Measurements from ENCODE around the gene PET117. TPM values are rescaled to one million over a fixed set of nuclear protein-coding genes. Genes with fewer than 3 reads are reported as not detected.
"Not testable (repeated sequence)": the region's sequence is repeated elsewhere in the genome, so short reads cannot be mapped to it uniquely, and the experiment has no call there.

PET117 gene
- 17.8 and 18.7 TPM in 2 replicates for total RNA-seq
- long read RNA-seq, transcript PET117-201 (2 exons, 1,141 nt) = major isoform, 18 of 18 reads
- long read RNA-seq, partial matches to known transcripts = 0 of 18 reads
- long read RNA-seq, other reads (novel, unspliced or antisense) = 0 of 18 reads

GRCh38 chr20:18137412-18138265, at the start of gene PET117, which contains the start of gene KAT14:
Gene PET117, plus strand, starts transcription at chr20:18137863. Its CDS starts 93 bp downstream, at chr20:18137956.
Gene KAT14, plus strand, starts transcription at chr20:18137863. Its CDS starts 4,798 bp downstream, at chr20:18142661.
- H3K27ac Mint-ChIP-seq (ENCODE audit: unreplicated experiment) = peak within 1 kb of the TSS; percentile 62
- H3K9me3 Mint-ChIP-seq = no peaks in the 10 kb centered on the region
- H3K4me3 Mint-ChIP-seq = peak within 1 kb of the TSS; percentile 86
- DNase-seq (ENCODE audit: low read depth, low spot score) = peak; percentile 89
- peaks cover 12% of the 10 kb centered on the region for H3K27me3 Mint-ChIP-seq (ENCODE audit: low read depth)
- no peak for TF ChIP-seq CTCF (conservative IDR thresholded peaks at IDR 0.05)
- peaks cover 2% of the 10 kb centered on the region for H3K36me3 Mint-ChIP-seq (ENCODE audit: low read depth)
- H3K4me1 Mint-ChIP-seq = peaks cover 25% of the 10 kb centered on the region

- peaks cover 11% of the 10 kb centered on the region for H3K27me3 Mint-ChIP-seq (ENCODE audit: low read depth)
- H3K36me3 Mint-ChIP-seq (ENCODE audit: low read depth); DNase-seq (ENCODE audit: low read depth, low spot score); H3K27ac Mint-ChIP-seq (ENCODE audit: unreplicated experiment); H3K4me3 Mint-ChIP-seq; H3K9me3 Mint-ChIP-seq; H3K4me1 Mint-ChIP-seq: not testable (repeated sequence)
These were observed 49.4 kb upstream of the PET117 start for GRCh38 chr20:18088298-18088697.

- not testable (repeated sequence) for H3K9me3 Mint-ChIP-seq; H3K4me3 Mint-ChIP-seq; H3K36me3 Mint-ChIP-seq (ENCODE audit: low read depth); H3K27ac Mint-ChIP-seq (ENCODE audit: unreplicated experiment); DNase-seq (ENCODE audit: low read depth, low spot score); H3K4me1 Mint-ChIP-seq
- peaks cover 11% of the 10 kb centered on the region for H3K27me3 Mint-ChIP-seq (ENCODE audit: low read depth)
These were observed 48.8 kb upstream of the PET117 start for GRCh38 chr20:18088841-18089240.

- no peaks in the 10 kb centered on the region for H3K9me3 Mint-ChIP-seq
- no peak for DNase-seq (ENCODE audit: low read depth, low spot score)
- H3K36me3 Mint-ChIP-seq (ENCODE audit: low read depth) = no peaks in the 10 kb centered on the region
- peaks cover 7% of the 10 kb centered on the region for H3K27me3 Mint-ChIP-seq (ENCODE audit: low read depth)
- no peaks in the 10 kb centered on the region for H3K4me1 Mint-ChIP-seq
- no peak overlapping the region for H3K27ac Mint-ChIP-seq (ENCODE audit: unreplicated experiment)
- no peak overlapping the region for H3K4me3 Mint-ChIP-seq
- TF ChIP-seq CTCF (conservative IDR thresholded peaks at IDR 0.05) = no peak
These were observed 47.6 kb upstream of the PET117 start for GRCh38 chr20:18090044-18090443.

DNA sequence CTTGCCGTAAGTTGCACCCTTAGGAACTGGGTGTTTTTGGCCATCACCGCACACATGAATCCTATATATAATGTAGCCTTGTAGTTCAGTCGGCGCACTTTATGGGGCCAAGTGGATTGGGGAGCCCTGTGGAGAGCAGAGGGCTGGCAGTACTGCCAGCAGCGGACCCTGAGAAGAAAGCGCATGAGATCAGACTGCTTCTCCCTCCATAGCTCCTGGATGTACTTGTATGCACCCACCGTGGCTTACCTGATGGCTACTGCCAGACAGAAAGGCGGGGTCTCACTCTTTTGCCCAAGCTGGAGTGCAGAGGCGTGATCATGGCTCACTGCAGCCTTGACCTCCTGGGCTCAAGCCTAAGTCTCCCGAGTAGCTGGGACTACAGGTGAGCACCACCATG, 47.2 kb upstream of the PET117 start:
- no peaks in the 10 kb centered on the region for H3K36me3 Mint-ChIP-seq (ENCODE audit: low read depth)
- no peaks in the 10 kb centered on the region for H3K4me1 Mint-ChIP-seq
- H3K27me3 Mint-ChIP-seq (ENCODE audit: low read depth) = peaks cover 7% of the 10 kb centered on the region
- no peaks in the 10 kb centered on the region for H3K9me3 Mint-ChIP-seq
- H3K4me3 Mint-ChIP-seq = no peak overlapping the region
- DNase-seq (ENCODE audit: low read depth, low spot score) = no peak
- no peak overlapping the region for H3K27ac Mint-ChIP-seq (ENCODE audit: unreplicated experiment)
- TF ChIP-seq CTCF (conservative IDR thresholded peaks at IDR 0.05) = no peak

- H3K27me3 Mint-ChIP-seq (ENCODE audit: low read depth) = peaks cover 7% of the 10 kb centered on the region
- TF ChIP-seq CTCF (conservative IDR thresholded peaks at IDR 0.05) = no peak
- no peak overlapping the region for H3K4me3 Mint-ChIP-seq
- H3K9me3 Mint-ChIP-seq = no peaks in the 10 kb centered on the region
- no peaks in the 10 kb centered on the region for H3K36me3 Mint-ChIP-seq (ENCODE audit: low read depth)
- no peaks in the 10 kb centered on the region for H3K4me1 Mint-ChIP-seq
- no peak overlapping the region for H3K27ac Mint-ChIP-seq (ENCODE audit: unreplicated experiment)
- no peak for DNase-seq (ENCODE audit: low read depth, low spot score)
These were observed 46.0 kb upstream of the PET117 start for GRCh38 chr20:18091623-18092022.

All from neural crest cell (in vitro differentiated cells).